Epithelial cell of proximal tubule (primary cell): ENCODE results near the gene GFAP. TPM values are rescaled to one million over a fixed set of nuclear protein-coding genes. Genes with fewer than 3 reads are reported as not detected.

Experiments
- DNase-seq: peaks from one replicate; pipeline ENCODE4 v3.0.0-alpha.2; 2011; ENCODE audit warnings: low read depth
- H3K4me3 ChIP-seq: 2 replicates; pipeline ENCODE4 v1.5.1; 2011; ENCODE audit warnings: low read depth, mild to moderate bottlenecking, low read length
- total RNA-seq: library from RNA; depleted of rRNA; stranded (reverse); fragments of >200 nt; gene quantifications from 2 replicates; pipeline ENCODE4 v1.2.3, GENCODE V29; 2015
- TF ChIP-seq, protein P1 (sequence below): conservative IDR thresholded peaks from 2 replicates; pipeline ENCODE4 v1.5.1; 2012; ENCODE audit warnings: low read depth, mild to moderate bottlenecking, low read length

The GFAP gene
- total RNA-seq, 1 donor from 2014 or later = 0.58 TPM

- no peak for DNase-seq
- TF ChIP-seq, protein P1, sequence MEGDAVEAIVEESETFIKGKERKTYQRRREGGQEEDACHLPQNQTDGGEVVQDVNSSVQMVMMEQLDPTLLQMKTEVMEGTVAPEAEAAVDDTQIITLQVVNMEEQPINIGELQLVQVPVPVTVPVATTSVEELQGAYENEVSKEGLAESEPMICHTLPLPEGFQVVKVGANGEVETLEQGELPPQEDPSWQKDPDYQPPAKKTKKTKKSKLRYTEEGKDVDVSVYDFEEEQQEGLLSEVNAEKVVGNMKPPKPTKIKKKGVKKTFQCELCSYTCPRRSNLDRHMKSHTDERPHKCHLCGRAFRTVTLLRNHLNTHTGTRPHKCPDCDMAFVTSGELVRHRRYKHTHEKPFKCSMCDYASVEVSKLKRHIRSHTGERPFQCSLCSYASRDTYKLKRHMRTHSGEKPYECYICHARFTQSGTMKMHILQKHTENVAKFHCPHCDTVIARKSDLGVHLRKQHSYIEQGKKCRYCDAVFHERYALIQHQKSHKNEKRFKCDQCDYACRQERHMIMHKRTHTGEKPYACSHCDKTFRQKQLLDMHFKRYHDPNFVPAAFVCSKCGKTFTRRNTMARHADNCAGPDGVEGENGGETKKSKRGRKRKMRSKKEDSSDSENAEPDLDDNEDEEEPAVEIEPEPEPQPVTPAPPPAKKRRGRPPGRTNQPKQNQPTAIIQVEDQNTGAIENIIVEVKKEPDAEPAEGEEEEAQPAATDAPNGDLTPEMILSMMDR = no peak
- no peak overlapping the region for H3K4me3 ChIP-seq
These were observed 11.0 kb downstream of the GFAP start for GRCh38 chr17:44904001-44904984.

DNA sequence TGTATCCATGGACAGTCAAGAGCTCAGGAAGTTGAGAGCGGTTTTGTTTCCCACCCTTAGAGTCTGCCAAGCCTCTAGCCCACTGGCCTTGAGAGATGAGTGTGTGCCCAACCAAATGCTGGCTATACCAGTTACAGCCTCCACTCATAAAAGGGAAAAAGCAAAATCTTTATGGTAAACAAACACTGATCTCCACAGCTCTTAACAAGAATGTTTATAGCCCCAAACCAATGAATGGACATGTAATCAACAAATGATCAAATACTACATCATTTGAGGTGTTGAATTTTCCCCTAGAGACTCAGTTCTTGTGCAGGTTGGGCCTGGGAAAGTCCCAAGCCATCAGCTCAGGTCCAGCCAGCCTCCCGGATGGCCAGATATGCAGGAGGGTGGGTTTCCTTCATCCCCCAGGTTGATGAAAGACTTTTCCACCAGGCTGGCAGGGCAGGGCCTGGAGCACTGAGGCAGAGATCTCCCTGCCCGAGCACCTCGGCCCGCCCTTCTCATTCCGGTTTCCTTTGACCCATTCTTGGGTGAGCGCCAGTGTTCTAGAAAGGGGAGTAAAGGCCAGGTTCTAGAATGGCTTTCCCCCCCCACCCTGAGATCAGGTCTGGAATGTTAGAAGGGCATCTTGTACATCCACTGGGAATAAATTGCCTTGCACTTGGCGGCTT is 12.2 kb downstream of the GFAP start:
- TF ChIP-seq, protein P1 = no peak
- no peak overlapping the region for H3K4me3 ChIP-seq
- DNase-seq = no peak

GRCh38 chr17:44902135-44902760 is 13.1 kb downstream of the GFAP start:
- TF ChIP-seq, protein P1 = no peak

GRCh38 chr17:44901411-44901921 is 13.8 kb downstream of the GFAP start:
- no peak overlapping the region for H3K4me3 ChIP-seq
- TF ChIP-seq, protein P1 = peak; percentile 47
- no peak for DNase-seq

More at GRCh38 chr17:44902135-44902760, 13.1 kb downstream of the GFAP start:
- no peak for DNase-seq
- H3K4me3 ChIP-seq = no peak overlapping the region

- TF ChIP-seq, protein P1 = no peak
- DNase-seq = peak; percentile 52
- no peak overlapping the region for H3K4me3 ChIP-seq
These were observed 14.4 kb downstream of the GFAP start for GRCh38 chr17:44900894-44901293.

DNA sequence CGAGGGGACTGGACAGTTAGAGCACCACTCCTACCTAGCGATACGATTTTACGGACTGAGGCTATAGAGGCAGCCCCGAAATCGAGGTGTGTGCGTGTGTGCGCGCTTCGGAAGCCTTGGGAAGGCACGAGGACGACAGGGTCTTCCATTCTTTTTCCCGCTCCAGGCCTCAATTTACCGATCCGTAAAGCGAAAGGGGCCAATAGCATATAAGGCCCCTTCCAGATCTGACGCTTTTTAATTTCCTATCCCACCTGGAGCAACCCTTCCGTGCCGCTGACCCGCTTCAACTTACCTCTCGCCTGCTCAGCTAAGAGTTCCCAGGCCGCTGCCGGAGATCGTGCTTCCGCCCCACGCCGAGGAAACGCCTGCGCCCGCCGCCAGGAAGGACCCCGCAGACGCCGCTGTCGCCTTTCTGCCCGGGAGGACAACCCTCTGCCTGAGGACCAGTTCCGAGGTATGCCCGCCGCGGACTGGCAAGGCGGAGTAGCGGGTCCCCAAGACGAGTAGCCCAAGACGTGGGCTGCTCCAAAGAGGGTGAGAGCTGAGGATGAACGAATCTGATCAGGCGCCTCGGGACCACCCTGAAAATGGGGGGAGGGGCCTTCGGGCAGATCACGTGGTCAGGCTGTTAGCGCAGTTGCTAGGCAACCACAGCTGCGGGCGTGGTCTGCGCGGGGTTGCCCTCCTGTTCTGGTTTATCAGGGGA is 16.1 kb downstream of the GFAP start, which contains the start of gene EFTUD2:
EFTUD2 (minus strand) TSS at position 372 of the 709 bp plus-strand sequence. CDS start 4,924 bp downstream, outside the sequence.
- DNase-seq = peak; percentile 41
- H3K4me3 ChIP-seq = peak within 1 kb of the TSS; percentile 79
- TF ChIP-seq, protein P1 = no peak
